ENCODE data around the gene KRT76.
A peak's percentile ranks its signal among the peaks of the same experiment; 100 is the strongest.
"Not testable (repeated sequence)": the region's sequence is repeated elsewhere in the genome, so short reads cannot be mapped to it uniquely, and the experiment has no call there.

KRT76 gene

DNA sequence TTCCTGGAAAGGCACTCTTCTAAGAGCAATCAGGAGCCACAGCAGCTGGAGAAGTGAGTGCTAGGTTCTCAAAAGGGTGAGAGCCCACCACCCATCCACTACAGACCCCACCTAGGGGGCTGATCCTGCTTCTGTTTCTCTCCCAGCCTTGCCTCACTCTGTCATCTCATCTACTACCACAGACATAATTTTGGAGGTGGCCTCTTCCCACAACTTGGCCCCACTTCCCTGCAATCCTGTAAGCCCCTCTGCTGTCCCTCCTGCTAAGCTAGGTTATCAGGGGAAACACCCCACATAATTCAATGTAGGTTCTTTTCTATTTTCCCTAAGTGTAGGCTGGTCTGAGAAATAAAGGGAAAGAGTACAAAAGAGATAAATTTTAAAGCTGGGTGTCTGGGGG lies 16.5 kb downstream of the KRT76 start:
- DNase-seq (ENCODE audit: low read depth in 2 of 2, low spot score in 1 of 2) = no peak

DNA sequence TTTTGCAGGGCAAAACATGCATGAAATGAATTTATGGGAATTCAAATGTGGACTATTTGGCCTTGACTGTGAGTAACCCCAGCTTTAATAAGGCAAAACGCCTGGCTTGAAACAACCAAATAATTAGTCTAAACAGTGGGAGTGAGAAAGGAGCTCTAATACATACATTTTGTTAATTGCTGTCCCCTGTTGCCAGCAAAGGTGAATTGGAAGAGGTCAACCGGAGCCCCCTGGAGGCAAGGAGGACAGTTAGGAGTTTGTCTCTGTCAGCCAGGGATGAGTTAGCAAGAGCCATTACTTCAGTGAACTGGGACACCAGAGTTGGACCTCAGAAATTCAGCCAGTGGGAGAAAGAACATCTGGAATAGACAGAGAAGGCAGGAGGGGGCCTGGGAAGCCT lies 17.4 kb downstream of the KRT76 start:
- no peak for DNase-seq (ENCODE audit: low read depth in 2 of 2, low spot score in 1 of 2)

DNA sequence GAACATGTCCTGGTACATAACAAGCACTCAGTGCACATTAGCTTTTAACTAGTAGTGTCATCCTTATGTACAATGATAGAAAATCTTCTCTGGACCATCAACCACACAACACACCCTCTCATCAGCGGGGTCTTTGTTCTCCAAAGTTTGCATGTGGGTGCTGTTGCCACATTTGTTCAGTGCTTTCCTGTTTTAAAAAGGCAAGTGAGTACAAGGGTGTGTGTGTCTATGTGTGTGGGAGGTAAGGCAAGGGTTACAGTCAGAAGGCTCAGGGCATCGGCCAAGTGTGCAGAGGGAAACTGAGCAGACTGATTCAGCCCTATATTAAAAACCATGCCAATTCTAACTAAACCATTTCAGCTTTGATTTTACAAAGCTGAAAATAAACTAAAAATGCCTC lies 17.9 kb downstream of the KRT76 start:
- DNase-seq (ENCODE audit: low read depth in 2 of 2, low spot score in 1 of 2) = no peak

GRCh38 chr12:52757449-52758176 lies 19.5 kb downstream of the KRT76 start:
- DNase-seq (ENCODE audit: low read depth in 2 of 2, low spot score in 1 of 2) = no peak

- no peak for DNase-seq (ENCODE audit: low read depth in 2 of 2, low spot score in 1 of 2)
Measured at GRCh38 chr12:52756281-52756960, 20.7 kb downstream of the KRT76 start.

DNA sequence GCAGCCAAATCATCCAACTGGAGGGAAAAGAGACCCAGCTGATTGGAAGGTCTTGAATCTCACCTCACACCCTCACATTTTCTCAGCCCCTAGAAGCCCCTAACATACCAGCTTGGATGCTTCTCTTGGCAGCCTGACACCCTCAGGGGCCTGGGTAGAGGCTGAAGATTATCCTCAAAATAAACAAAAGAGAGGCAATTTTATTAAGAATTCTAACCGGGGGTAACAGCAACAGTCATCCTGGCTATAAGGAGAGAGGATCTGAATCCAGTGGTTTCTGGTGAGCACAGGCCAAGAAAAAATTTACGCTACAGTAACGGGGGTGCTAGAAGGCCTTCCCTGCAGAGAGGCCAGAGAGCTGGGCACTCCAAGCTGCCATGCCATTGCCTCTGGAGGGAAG lies 21.6 kb downstream of the KRT76 start:
- no peak for DNase-seq (ENCODE audit: low read depth in 2 of 2, low spot score in 1 of 2)

GRCh38 chr12:52754135-52754534 lies 23.0 kb downstream of the KRT76 start:
- DNase-seq (ENCODE audit: low read depth in 2 of 2, low spot score in 1 of 2) = no peak

- DNase-seq (ENCODE audit: low read depth in 2 of 2, low spot score in 1 of 2) = no peak
Measured at GRCh38 chr12:52753283-52753682, 23.9 kb downstream of the KRT76 start.

- DNase-seq (ENCODE audit: low read depth in 2 of 2, low spot score in 1 of 2) = no peak
Measured at GRCh38 chr12:52752516-52752915, 24.6 kb downstream of the KRT76 start.

DNA sequence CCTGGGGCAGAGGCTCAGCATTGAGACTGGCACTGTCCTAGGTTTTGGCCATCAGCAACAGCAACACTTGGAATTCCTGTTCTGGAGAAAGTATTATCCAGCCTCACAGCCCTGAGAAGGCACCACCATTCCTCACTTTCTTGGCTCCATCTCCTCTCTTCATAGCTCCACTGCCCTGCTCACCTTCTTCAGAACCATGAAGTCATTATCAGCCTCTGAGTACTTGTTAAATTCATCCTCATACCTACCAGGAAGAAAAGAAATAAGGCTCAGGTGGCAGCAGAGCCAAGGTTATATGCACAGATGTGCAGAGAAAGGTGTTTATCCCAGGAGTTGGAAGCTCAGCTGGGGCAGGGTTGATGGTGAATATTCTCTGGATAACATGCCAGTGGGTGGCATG lies 25.4 kb downstream of the KRT76 start:
- no peak for DNase-seq (ENCODE audit: low read depth in 2 of 2, low spot score in 1 of 2)

DNA sequence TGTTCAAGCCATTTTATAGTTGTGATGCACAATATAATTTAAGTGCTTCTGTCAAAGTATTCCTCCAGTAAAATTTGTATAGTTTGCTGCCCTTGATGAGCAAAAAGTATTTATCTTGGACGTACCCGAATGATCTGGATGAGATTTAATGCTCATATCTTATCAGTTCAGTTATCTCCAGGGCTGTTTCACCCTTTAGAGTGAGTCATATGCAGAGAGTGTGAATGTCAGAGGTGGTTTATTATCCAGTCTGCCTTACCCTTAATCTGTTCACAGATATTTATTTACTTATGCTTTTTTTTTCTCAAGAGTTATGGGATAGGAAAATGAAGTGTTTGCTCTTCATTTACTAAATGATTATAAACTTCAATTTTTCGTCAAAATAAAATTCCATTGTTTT lies 26.6 kb downstream of the KRT76 start:
- DNase-seq (ENCODE audit: low read depth in 2 of 2, low spot score in 1 of 2) = not testable (repeated sequence)

DNA sequence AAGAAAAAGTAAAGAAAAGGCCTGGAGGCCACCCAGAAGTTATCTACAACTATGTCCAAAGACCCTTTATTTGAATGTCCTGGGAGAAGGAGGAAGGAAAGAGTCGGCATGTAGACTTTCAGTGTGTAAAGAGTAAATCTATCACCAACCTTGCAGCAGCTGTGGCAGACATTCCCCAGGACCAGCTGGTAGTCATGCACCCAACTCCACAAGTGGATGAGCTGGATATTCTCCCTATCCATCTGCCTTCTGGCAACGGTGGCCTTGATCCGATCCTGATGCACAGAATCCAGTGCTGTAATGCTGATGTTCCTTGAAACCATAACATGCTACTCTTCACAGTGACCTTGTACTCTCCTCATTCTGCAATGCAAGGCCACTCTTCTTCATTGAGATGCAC lies 27.3 kb downstream of the KRT76 start:
- no peak for DNase-seq (ENCODE audit: low read depth in 2 of 2, low spot score in 1 of 2)

- no peak for DNase-seq (ENCODE audit: low read depth in 2 of 2, low spot score in 1 of 2)
Measured at GRCh38 chr12:52748578-52748977, 28.6 kb downstream of the KRT76 start.

DNA sequence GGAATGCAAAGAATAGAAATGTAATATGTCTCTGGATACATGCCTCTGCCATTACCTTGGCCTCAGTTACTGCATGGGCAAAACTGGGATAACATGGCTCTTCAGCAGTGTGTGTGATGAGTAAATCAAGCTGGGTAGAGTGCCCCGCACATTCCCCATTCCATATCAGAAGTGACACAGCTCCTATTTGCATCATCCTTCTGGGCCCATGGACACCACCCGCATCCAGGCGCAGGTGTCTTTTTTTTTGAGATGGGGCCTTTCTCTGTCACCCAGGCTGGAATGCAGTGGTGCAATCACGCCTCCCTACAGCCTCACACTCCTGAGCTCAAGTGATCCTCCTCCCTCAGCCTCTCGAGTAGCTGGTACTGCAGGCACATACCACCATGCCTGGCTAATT lies 31.6 kb downstream of the KRT76 start:
- DNase-seq (ENCODE audit: low read depth in 2 of 2, low spot score in 1 of 2) = no peak

GRCh38 chr12:52744493-52745156 lies 32.5 kb downstream of the KRT76 start:
- no peak for DNase-seq (ENCODE audit: low read depth in 2 of 2, low spot score in 1 of 2)

DNA sequence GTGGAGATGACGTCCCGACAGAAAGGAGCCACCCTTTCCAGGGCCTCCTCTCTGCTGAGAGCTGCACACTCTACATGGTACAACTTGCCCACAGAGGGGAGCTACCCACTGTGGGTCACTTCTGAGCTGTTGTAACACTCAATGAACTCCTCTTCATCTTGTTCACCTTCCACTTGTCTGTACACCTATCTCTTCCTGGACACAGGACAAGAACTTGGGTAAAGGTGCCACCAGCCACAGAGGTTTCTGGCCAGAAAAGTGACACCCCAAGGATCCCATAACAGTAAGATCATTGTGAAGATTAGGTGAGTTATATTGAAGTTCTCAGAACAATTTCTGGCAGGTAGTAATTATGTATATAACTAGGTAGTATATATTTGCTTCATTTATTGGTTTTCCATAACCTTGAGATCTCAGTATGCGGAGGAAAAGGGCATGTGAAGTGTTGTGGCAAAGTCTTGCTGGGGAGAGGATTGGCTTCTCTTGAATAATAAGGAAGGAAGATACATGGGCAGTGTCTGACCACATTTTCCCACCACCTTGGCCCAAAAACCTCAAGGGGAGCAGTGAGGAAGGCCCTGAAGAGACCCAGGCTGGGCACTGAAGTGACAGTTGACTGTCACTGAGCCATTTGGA lies 34.2 kb downstream of the KRT76 start:
- no peak for DNase-seq (ENCODE audit: low read depth in 2 of 2, low spot score in 1 of 2)

- DNase-seq (ENCODE audit: low read depth in 2 of 2, low spot score in 1 of 2) = no peak
Measured at GRCh38 chr12:52742196-52742580, 35.0 kb downstream of the KRT76 start.

GRCh38 chr12:52741375-52742195 lies 35.6 kb downstream of the KRT76 start:
- DNase-seq (ENCODE audit: low read depth in 2 of 2, low spot score in 1 of 2) = peak; percentile 17 to 42

GRCh38 chr12:52740584-52740983 lies 36.6 kb downstream of the KRT76 start:
- no peak for DNase-seq (ENCODE audit: low read depth in 2 of 2, low spot score in 1 of 2)

GRCh38 chr12:52739963-52740362 lies 37.2 kb downstream of the KRT76 start:
- no peak for DNase-seq (ENCODE audit: low read depth in 2 of 2, low spot score in 1 of 2)

Data from stimulated activated CD8-positive, alpha-beta memory T cell treated with anti-CD3 and anti-CD28 coated beads, Interleukin-4, amount 100 ng/mL, for 4 hours (primary cell).